Hepatocyte (in vitro differentiated cells): ENCODE data around the gene SLC19A1. TPM values are rescaled to one million over a fixed set of nuclear protein-coding genes. Genes with fewer than 3 reads are reported as not detected.

ENCODE experiments used
- DNase-seq: peaks from one replicate; pipeline ENCODE4 v3.0.0-alpha.2; 2016; ENCODE audit warnings: low spot score
- H2AFZ ChIP-seq: fragments of 200-600 bp; sonication (generic); 2 replicates; pipeline ENCODE4 v1.6.0; 2016; ENCODE audit warnings: antibody characterized with exemption, mild to moderate bottlenecking
- H3K27ac ChIP-seq: fragments of 200-600 bp; sonication (generic); 2 replicates; pipeline ENCODE4 v1.5.1; 2016; ENCODE audit warnings: mild to moderate bottlenecking
- H3K27me3 ChIP-seq: fragments of 200-600 bp; sonication (generic); 2 replicates; pipeline ENCODE4 v1.6.1; 2016
- H3K36me3 ChIP-seq: fragments of 200-600 bp; sonication (generic); replicated peaks from 2 replicates; pipeline ENCODE4 v1.5.1; 2016; ENCODE audit warnings: low read depth; ENCODE audit not compliant: insufficient read depth
- H3K4me1 ChIP-seq: fragments of 200-600 bp; sonication (generic); 2 replicates; pipeline ENCODE4 v1.5.1; 2016; ENCODE audit warnings: mild to moderate bottlenecking, moderate library complexity; ENCODE audit not compliant: insufficient read depth
- H3K4me2 ChIP-seq: fragments of 200-600 bp; sonication (generic); 2 replicates; pipeline ENCODE4 v1.6.0; 2016
- H3K4me3 ChIP-seq: fragments of 200-600 bp; sonication (generic); 2 replicates; pipeline ENCODE4 v1.5.1; 2016; ENCODE audit warnings: mild to moderate bottlenecking
- H3K79me2 ChIP-seq: fragments of 200-600 bp; sonication (generic); 2 replicates; pipeline ENCODE4 v1.6.0; 2017; ENCODE audit warnings: mild to moderate bottlenecking
- H3K9me2 ChIP-seq: fragments of 200-600 bp; sonication (generic); replicated peaks from 2 replicates; pipeline ENCODE4 v1.6.0; 2017; ENCODE audit warnings: mild to moderate bottlenecking; ENCODE audit not compliant: insufficient read depth
- H3K9me3 ChIP-seq: fragments of 200-600 bp; sonication (generic); 2 replicates; pipeline ENCODE4 v1.5.1; 2016; ENCODE audit warnings: low read depth, mild to moderate bottlenecking
- H4K20me1 ChIP-seq: fragments of 200-600 bp; sonication (generic); 2 replicates; pipeline ENCODE4 v1.6.0; 2016; ENCODE audit warnings: mild to moderate bottlenecking; ENCODE audit not compliant: insufficient read depth, poor library complexity, severe bottlenecking
- CTCF ChIP-seq: fragments of 200-600 bp; sonication (generic); IDR thresholded peaks from 2 replicates; pipeline ENCODE4 v1.5.1; 2016; ENCODE audit warnings: antibody characterized with exemption, mild to moderate bottlenecking; ENCODE audit not compliant: poor library complexity
- EZH2 ChIP-seq: fragments of 200-600 bp; sonication (generic); IDR thresholded peaks from 2 replicates; pipeline ENCODE4 v1.6.1; 2016; ENCODE audit warnings: antibody characterized with exemption, mild to moderate bottlenecking, borderline replicate concordance
- EZH2phosphoT487 ChIP-seq: fragments of 200-600 bp; sonication (generic); IDR thresholded peaks from one replicate; pipeline ENCODE4 v1.6.1; 2018; ENCODE audit warnings: antibody characterized with exemption, mild to moderate bottlenecking, low read depth, moderate library complexity; ENCODE audit not compliant: unreplicated experiment, severe bottlenecking
- WGBS: methylation state at CpG from one replicate; pipeline ENCODE4 v1.1.6; 2016; ENCODE audit warnings: low lambda C conversion rate; ENCODE audit errors: missing lambda C conversion rate; 5-methylcytosine and 5-hydroxymethylcytosine counted together
- polyA plus RNA-seq: library from polyadenylated mRNA; unstranded; fragments of >200 nt; fragmentation: Nextera tagmentation; extraction: Ambion mirVana; gene quantifications from 2 replicates; pipeline ENCODE4 v1.2.1, GENCODE V29; 2016
- total RNA-seq: library from RNA; depleted of rRNA; stranded (reverse); fragments of >200 nt; gene quantifications from 2 replicates; pipeline ENCODE4 v1.2.3, GENCODE V29; 2014

SLC19A1 gene
- total and polyA plus RNA-seq, 2 experiments from 2014 or later: 7.7 to 24.8 TPM

DNA sequence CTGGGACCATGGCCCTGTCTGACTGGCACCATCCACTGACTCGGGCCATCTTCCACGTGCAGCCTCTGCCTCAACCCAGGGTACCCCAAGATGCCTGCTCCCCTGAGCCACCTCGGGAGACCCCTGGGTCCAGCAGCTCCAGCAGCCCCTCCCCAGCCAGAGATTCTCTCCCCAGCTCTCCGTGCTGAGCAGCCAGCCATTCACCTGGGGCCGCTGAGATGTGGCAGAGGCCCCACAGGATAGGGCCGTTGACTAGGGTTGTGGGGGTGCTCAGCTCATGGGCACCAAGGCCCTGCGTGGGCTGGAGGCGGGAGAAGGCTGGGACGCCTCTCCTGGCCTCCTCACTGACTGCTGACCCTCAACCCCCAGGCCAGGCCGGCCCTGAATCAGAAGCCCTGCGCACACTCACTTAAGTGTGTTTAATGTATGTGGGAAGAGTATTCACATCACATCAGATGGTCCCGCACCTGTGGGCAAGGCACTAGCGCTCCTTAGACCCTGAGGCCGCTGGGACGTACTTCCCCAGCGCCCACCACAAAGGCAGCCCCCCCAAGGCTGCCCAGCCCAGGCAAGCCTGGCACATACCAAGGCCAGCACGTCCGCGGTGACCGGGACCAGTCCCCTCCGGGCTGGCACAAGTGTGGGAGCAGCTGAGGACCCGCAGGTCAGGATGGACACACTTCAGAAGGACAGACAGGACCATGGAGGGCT, 27.8 kb downstream of the SLC19A1 start:
- Histone ChIP-seq H3K9me3 (peaks cover 15% of the 10 kb centered on the region), H3K79me2 (no peaks in the 10 kb centered on the region), H3K4me3 (no peak overlapping the region), H3K4me2 (no peak overlapping the region), H3K36me3 (no peaks in the 10 kb centered on the region), H3K27me3 (no peaks in the 10 kb centered on the region), H2AFZ (no peak overlapping the region), H3K27ac (no peak overlapping the region), H3K9me2 (no peaks in the 10 kb centered on the region), H4K20me1 (no peaks in the 10 kb centered on the region), H3K4me1 (no peaks in the 10 kb centered on the region)
- no peak for TF ChIP-seq CTCF
- WGBS: 92% methylated on average over 22 of the region's 22 CpGs
- DNase-seq: no peak

DNA sequence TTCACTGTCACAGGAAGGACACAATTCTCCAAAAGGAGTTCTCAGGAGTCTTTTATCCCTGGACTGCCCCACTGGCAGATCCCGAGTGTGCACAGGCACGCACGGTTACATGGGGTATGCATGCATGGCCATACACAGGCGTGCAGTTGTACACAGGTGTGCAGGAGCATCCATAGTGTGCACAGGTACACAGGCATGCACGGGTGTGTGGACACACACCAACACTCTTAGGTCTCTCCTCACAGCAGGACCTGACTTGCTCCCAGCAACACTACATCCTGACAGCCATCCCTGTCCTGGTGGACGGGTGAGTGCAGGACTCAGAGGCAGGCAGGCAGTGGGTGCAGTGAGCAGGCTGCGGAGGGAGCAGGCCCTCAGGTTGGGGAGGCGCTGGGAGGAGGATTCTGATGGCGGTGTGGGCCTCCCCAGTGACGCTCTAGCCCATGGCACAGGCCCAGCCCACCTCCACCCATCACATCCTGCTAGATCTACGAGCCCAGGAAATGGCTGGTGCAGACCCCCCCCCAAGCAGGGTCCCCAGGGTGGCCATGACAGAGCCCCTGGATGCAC, 28.4 kb downstream of the SLC19A1 start:
- Histone ChIP-seq H3K9me2 (no peaks in the 10 kb centered on the region), H3K27me3 (no peaks in the 10 kb centered on the region), H3K36me3 (no peaks in the 10 kb centered on the region), H3K4me2 (no peak overlapping the region), H3K79me2 (no peaks in the 10 kb centered on the region), H2AFZ (no peak overlapping the region), H3K4me3 (no peak overlapping the region), H3K4me1 (no peaks in the 10 kb centered on the region), H4K20me1 (no peaks in the 10 kb centered on the region), H3K27ac (no peak overlapping the region), H3K9me3 (peaks cover 11% of the 10 kb centered on the region)
- no peak for DNase-seq
- no peak for TF ChIP-seq EZH2phosphoT487
- no peak for TF ChIP-seq CTCF
- WGBS: 91% methylated on average over 11 of the region's 11 CpGs

DNA sequence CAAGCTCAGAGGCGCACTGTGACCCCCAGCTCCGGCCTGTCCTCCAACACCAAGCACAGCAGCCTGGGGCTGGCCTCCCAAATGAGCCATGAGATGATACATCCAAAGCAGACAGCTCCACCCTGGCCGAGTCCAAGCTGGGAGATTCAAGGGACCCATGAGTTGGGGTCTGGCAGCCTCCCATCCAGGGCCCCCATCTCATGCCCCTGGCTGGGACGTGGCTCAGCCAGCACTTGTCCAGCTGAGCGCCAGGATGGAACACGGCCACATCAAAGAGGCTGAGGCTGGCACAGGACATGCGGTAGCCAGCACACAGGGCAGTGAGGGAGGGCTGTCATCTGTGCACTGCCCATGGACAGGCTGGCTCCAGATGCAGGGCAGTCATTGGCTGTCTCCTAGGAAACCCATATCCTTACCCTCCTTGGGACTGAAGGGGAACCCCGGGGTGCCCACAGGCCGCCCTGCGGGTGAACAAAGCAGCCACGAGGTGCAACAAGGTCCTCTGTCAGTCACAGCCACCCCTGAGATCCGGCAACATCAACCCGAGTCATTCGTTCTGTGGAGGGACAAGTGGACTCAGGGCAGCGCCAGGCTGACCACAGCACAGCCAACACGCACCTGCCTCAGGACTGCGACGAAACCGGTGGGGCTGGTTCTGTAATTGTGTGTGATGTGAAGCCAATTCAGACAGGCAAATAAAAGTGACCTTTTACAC, 29.1 kb downstream of the SLC19A1 start:
- Histone ChIP-seq H3K4me3 (no peak overlapping the region), H3K79me2 (no peaks in the 10 kb centered on the region), H3K36me3 (no peaks in the 10 kb centered on the region), H2AFZ (no peak overlapping the region), H3K27ac (no peak overlapping the region), H4K20me1 (no peaks in the 10 kb centered on the region), H3K9me3 (peaks cover 4% of the 10 kb centered on the region), H3K9me2 (no peaks in the 10 kb centered on the region), H3K4me2 (no peak overlapping the region), H3K4me1 (no peaks in the 10 kb centered on the region), H3K27me3 (no peaks in the 10 kb centered on the region)
- DNase-seq: no peak
- no peak for TF ChIP-seq CTCF
- no peak for TF ChIP-seq EZH2
- TF ChIP-seq EZH2phosphoT487: no peak
- 86% methylated on average over 19 of the region's 19 CpGs for WGBS
